K562 (cell line): Measurements from ENCODE around the gene PDZRN3. TPM values are rescaled to one million over a fixed set of nuclear protein-coding genes. Genes with fewer than 3 reads are reported as not detected.

Source experiments
- ATAC-seq: fragments of 200-7000 bp; cut with Tn5 transposase; 3 replicates; pipeline ENCODE4 v1.9.1; 2020; ENCODE audit warnings: moderate library complexity
- BruUV-seq: library from RNA; stranded (reverse); fragments of 400-500 nt; replicated peaks from 2 replicates; lab custom pipeline; 2021; lab: Mats Ljungman, UMichigan
- CTCF ChIA-PET: fragments of 300-600 bp; formaldehyde crosslinking; extraction: SDS; loops from one replicate; lab custom pipeline; 2021; ENCODE audit warnings: low intra/inter-chr PET ratio; lab: Yijun Ruan, JAX
- POLR2A ChIA-PET: fragments of 300-600, 350-650 bp; sonication (Branson Sonifier 250); formaldehyde crosslinking; extraction: SDS; loops from one replicate; lab custom pipeline; 2021; ENCODE audit warnings: antibody characterized with exemption, inconsistent platforms; lab: Yijun Ruan, JAX
- DNase-seq, 4 experiments: peaks; one replicate each; pipeline versions ENCODE4 v3.0.0 to v3.0.0-alpha.2; 2011 to 2018; ENCODE audit warnings: low spot score in 3 of 4, mixed read lengths in 3 of 4; ENCODE audit errors: extremely low read depth in 1 of 4
- FAIRE-seq: peaks from 2 replicates; lab custom pipeline; 2011; peaks lifted over from hg19 to GRCh38; lab: Jason Lieb, UNC
- H2AFZ ChIP-seq: 2 replicates; pipeline ENCODE4 v1.6.0; 2011; ENCODE audit warnings: low read depth, low read length, control low read depth, inconsistent platforms
- H3K27ac ChIP-seq: fragments of 200-600 bp; 3 replicates; pipeline ENCODE4 v1.8.0; 2011; ENCODE audit warnings: low read depth, mild to moderate bottlenecking, control low read depth, inconsistent platforms, low read length, moderate library complexity, mixed read lengths; ENCODE audit errors: extremely low read depth
- H3K27me3 ChIP-seq, 2 experiments: fragments of 300-600 bp in 1 of 2; 2 replicates in 1 of 2; 3 replicates in 1 of 2; pipeline versions ENCODE4 v1.6.0 to v1.8.0; 2011; ENCODE audit warnings: inconsistent platforms in 2 of 2, low read length in 2 of 2, mild to moderate bottlenecking in 1 of 2, mixed read lengths in 1 of 2, moderate library complexity in 1 of 2; ENCODE audit not compliant: control insufficient read depth in 2 of 2, insufficient read depth in 2 of 2
- H3K36me3 ChIP-seq: fragments of 300-600 bp; 3 replicates; pipeline ENCODE4 v1.8.0; 2011; ENCODE audit warnings: mild to moderate bottlenecking, low read length, inconsistent platforms; ENCODE audit not compliant: control insufficient read depth, insufficient read depth
- H3K4me1 ChIP-seq, 2 experiments: fragments of 200-600 bp in 1 of 2; replicated peaks in 1 of 2; 2 replicates in 1 of 2; 3 replicates in 1 of 2; pipeline versions ENCODE4 v1.5.1 to v1.8.0; 2011; ENCODE audit warnings: inconsistent platforms in 2 of 2, low read length in 2 of 2, mild to moderate bottlenecking in 1 of 2, mixed read lengths in 1 of 2, moderate library complexity in 1 of 2; ENCODE audit not compliant: control insufficient read depth in 2 of 2, insufficient read depth in 2 of 2
- H3K4me2 ChIP-seq: 2 replicates; pipeline ENCODE4 v1.6.1; 2011; ENCODE audit warnings: low read length, control low read depth, inconsistent platforms, mixed read lengths; ENCODE audit not compliant: insufficient read depth
- H3K4me3 ChIP-seq: fragments of 200-600 bp; sonication (generic), shearing (Covaris generic); 2 replicates; pipeline ENCODE4 v1.5.1; 2016; ENCODE audit warnings: control low read depth, inconsistent platforms
- H3K79me2 ChIP-seq: fragments of 200-600 bp; 3 replicates; pipeline ENCODE4 v1.8.0; 2011; ENCODE audit warnings: low read length, inconsistent platforms; ENCODE audit not compliant: control insufficient read depth, insufficient read depth
- H3K9ac ChIP-seq, 2 experiments: 2 replicates each; pipeline versions ENCODE4 v1.6.0 to v1.6.1; 2011; ENCODE audit warnings: low read depth in 2 of 2, low read length in 2 of 2, control low read depth in 1 of 2, inconsistent platforms in 1 of 2, mild to moderate bottlenecking in 1 of 2, mixed read lengths in 1 of 2; ENCODE audit not compliant: insufficient read depth in 1 of 2
- H3K9me1 ChIP-seq: one replicate; pipeline ENCODE4 v1.6.0; 2011; ENCODE audit warnings: inconsistent platforms, mild to moderate bottlenecking, low read length, moderate library complexity; ENCODE audit not compliant: control insufficient read depth, insufficient read depth
- H3K9me3 ChIP-seq: replicated peaks from 2 replicates; pipeline ENCODE4 v1.5.1; 2011; ENCODE audit warnings: low read depth, low read length, inconsistent platforms; ENCODE audit not compliant: control insufficient read depth, insufficient read depth
- H4K20me1 ChIP-seq: replicated peaks from 2 replicates; pipeline ENCODE4 v1.6.1; 2011; ENCODE audit warnings: low read length, inconsistent platforms, mixed read lengths; ENCODE audit not compliant: control insufficient read depth, insufficient read depth
- ATF7 ChIP-seq: fragments of 450-650 bp; IDR thresholded peaks from 2 replicates; pipeline ENCODE4 v1.7.1; 2014; ENCODE audit warnings: mild to moderate bottlenecking, moderate library complexity
- CREM ChIP-seq: IDR thresholded peaks from 2 replicates; pipeline ENCODE4 v1.6.1; 2014; ENCODE audit warnings: antibody characterized with exemption, low read depth
- NCOA2 ChIP-seq, 2 experiments: fragments of 450-650 bp; IDR thresholded peaks; 2 replicates each; pipeline ENCODE4 v1.6.1; 2018; ENCODE audit warnings: mild to moderate bottlenecking in 2 of 2, moderate library complexity in 1 of 2; ENCODE audit not compliant: partially characterized antibody in 2 of 2
- PREB ChIP-seq: sonication (generic); formaldehyde crosslinking; IDR thresholded peaks from 2 replicates; pipeline ENCODE4 v1.8.1; 2023; ENCODE audit warnings: mild to moderate bottlenecking, missing genetic modification reagents
- ZEB2 ChIP-seq: fragments of 450-650 bp; IDR thresholded peaks from 2 replicates; pipeline ENCODE4 v1.6.1; 2016
- ZFP30 ChIP-seq: fragments of 250-450 bp; sonication (Bioruptor Pico); IDR thresholded peaks from 2 replicates; pipeline ENCODE4 v1.8.0; 2022; ENCODE audit warnings: moderate library complexity, mild to moderate bottlenecking, inconsistent platforms, borderline replicate concordance
- ZNF232 ChIP-seq: sonication (generic); formaldehyde crosslinking; IDR thresholded peaks from 2 replicates; pipeline ENCODE4 v1.8.0; 2022; ENCODE audit warnings: mild to moderate bottlenecking, missing genetic modification reagents
- ZNF277 ChIP-seq: fragments of 250-450 bp; sonication (Bioruptor Pico); IDR thresholded peaks from 2 replicates; pipeline ENCODE4 v1.8.0; 2022; ENCODE audit warnings: inconsistent platforms, mild to moderate bottlenecking, moderate library complexity, borderline replicate concordance
- ZNF830 ChIP-seq: fragments of 250-450 bp; sonication (Bioruptor Pico); IDR thresholded peaks from 2 replicates; pipeline ENCODE4 v1.5.0; 2021; ENCODE audit warnings: mild to moderate bottlenecking
- WGBS: fragments of 100-300 bp; shearing (Covaris generic); methylation state at CpG from one replicate; pipeline ENCODE4 v1.1.6; 2016; ENCODE audit warnings: low coverage, mixed read lengths; ENCODE audit not compliant: insufficient coverage; ENCODE audit errors: missing lambda C conversion rate; 5-methylcytosine and 5-hydroxymethylcytosine counted together
- in situ Hi-C: fragments of 300-500 bp; cut with MboI; formaldehyde crosslinking; loops from 4 replicates; pipeline ENCODE4 v1.15.0; 2018; ENCODE audit warnings: inconsistent platforms, mixed read lengths
- intact Hi-C: fragments of 100-400 bp; cut with micrococcal nuclease; formaldehyde crosslinking; loops from 2 replicates; pipeline ENCODE4 v1.14.2; 2022
- polyA plus RNA-seq, 8 experiments: library from polyadenylated mRNA; depleted of rRNA in 4 of 8; stranded (reverse) in 5 of 8; unstranded in 3 of 8; fragments of >200 nt; fragmentation: Nextera tagmentation in 2 of 8; fragmentation: Illumina TruSeq in 1 of 8; extraction: Ambion mirVana in 2 of 8; extraction: Trizol in 1 of 8; gene quantifications; 2 replicates each; pipeline versions ENCODE4 v1.2.1 to v1.2.3, GENCODE V29; 2011 to 2014; ENCODE audit warnings: inconsistent platforms in 1 of 8, missing spikeins in 1 of 8
- total RNA-seq, 7 experiments: library from RNA; depleted of rRNA in 6 of 7; stranded (reverse); fragments of >200 nt in 6 of 7; fragmentation: Illumina TruSeq in 2 of 7; extraction: Trizol in 2 of 7; gene quantifications; 2 replicates each; pipeline versions ENCODE4 v1.2.1 to v1.2.3, GENCODE V29; 2011 to 2021; ENCODE audit warnings: low replicate concordance in 1 of 7

The PDZRN3 gene
- total and polyA plus RNA-seq, 9 of the 15 experiments (the other 6 are each of a cell fraction or from before 2014, with no cell fraction given) = 0.16 TPM; not detected in 8

GRCh38 chr3:73663495-73663894, 38.8 kb upstream of the PDZRN3 start:
- DNase-seq = no peak
- Histone ChIP-seq H3K27me3 (no peaks in the 10 kb centered on the region), H3K4me2 (no peak overlapping the region), H3K27ac (no peak overlapping the region), H2AFZ (no peak overlapping the region), H3K79me2 (no peaks in the 10 kb centered on the region), H3K4me3 (no peak overlapping the region), H3K4me1 (no peaks in the 10 kb centered on the region), H3K9me3 (no peaks in the 10 kb centered on the region), H3K9me1 (no peaks in the 10 kb centered on the region), H3K9ac (no peak overlapping the region), H4K20me1 (no peaks in the 10 kb centered on the region), H3K36me3 (no peaks in the 10 kb centered on the region)
- no peak for FAIRE-seq
- ATAC-seq = no peak
- intact Hi-C loops = no loop called here
- CTCF ChIA-PET = no interaction called here
- WGBS = 2% methylated on average over 3 of the region's 3 CpGs
- in situ Hi-C loops = no loop called here
- TF ChIP-seq ZEB2 (no peak), ZNF830 (CRISPR knock-in tag) (no peak), CREM (no peak), ATF7 (no peak), ZFP30 (CRISPR knock-in tag) (no peak), ZNF232 (CRISPR knock-in tag) (no peak), PREB (CRISPR knock-in tag) (no peak), NCOA2 (IDR thresholded peaks at IDR 0.05; ENCODE audit: partially characterized antibody in 2 of 2) (no peak), ZNF277 (CRISPR knock-in tag) (no peak)
- BruUV-seq = no TSS peak
- POLR2A ChIA-PET = no interaction called here
